Measurements from ENCODE around the gene OR52N1. TPM values are rescaled to one million over a fixed set of nuclear protein-coding genes. Genes with fewer than 3 reads are reported as not detected.

OR52N1 gene
- total RNA-seq, 4 donors from 2014 or later: not detected

DNA sequence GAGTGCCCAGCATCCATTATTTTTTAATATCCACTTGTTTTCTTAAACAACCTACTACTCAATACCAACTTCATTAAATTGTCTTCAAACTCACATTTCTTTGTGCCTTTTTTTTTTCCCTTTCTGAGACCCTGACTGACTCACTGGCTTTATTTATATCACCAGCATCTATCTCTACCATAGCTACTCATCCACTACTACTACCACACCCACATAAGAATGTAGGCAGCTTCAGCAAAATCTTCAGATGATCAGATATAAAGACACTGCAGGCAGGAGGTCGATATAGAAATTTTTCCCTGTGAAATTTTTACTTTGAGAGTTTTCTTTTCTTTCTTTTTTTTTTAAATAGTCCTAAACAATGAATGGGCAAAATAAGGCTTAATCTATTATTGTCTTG is 52.6 kb downstream of the OR52N1 start:
- intact Hi-C loops (cut with DNase I; ENCODE audit: low total_unique reads): no loop called here
- H3K4me3 ChIP-seq (ENCODE audit: low read depth, poor library complexity, severe bottlenecking): no peak overlapping the region
- WGBS, 2 donors: 50 to 59% methylated on average over 1 of the region's 1 CpG
- no peak for DNase-seq (ENCODE audit: low spot score in 2 of 2)
- TF ChIP-seq POLR2A (IDR thresholded peaks at IDR 0.05): no peak
- TF ChIP-seq, protein P1, sequence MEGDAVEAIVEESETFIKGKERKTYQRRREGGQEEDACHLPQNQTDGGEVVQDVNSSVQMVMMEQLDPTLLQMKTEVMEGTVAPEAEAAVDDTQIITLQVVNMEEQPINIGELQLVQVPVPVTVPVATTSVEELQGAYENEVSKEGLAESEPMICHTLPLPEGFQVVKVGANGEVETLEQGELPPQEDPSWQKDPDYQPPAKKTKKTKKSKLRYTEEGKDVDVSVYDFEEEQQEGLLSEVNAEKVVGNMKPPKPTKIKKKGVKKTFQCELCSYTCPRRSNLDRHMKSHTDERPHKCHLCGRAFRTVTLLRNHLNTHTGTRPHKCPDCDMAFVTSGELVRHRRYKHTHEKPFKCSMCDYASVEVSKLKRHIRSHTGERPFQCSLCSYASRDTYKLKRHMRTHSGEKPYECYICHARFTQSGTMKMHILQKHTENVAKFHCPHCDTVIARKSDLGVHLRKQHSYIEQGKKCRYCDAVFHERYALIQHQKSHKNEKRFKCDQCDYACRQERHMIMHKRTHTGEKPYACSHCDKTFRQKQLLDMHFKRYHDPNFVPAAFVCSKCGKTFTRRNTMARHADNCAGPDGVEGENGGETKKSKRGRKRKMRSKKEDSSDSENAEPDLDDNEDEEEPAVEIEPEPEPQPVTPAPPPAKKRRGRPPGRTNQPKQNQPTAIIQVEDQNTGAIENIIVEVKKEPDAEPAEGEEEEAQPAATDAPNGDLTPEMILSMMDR (IDR thresholded peaks at IDR 0.05): no peak

DNA sequence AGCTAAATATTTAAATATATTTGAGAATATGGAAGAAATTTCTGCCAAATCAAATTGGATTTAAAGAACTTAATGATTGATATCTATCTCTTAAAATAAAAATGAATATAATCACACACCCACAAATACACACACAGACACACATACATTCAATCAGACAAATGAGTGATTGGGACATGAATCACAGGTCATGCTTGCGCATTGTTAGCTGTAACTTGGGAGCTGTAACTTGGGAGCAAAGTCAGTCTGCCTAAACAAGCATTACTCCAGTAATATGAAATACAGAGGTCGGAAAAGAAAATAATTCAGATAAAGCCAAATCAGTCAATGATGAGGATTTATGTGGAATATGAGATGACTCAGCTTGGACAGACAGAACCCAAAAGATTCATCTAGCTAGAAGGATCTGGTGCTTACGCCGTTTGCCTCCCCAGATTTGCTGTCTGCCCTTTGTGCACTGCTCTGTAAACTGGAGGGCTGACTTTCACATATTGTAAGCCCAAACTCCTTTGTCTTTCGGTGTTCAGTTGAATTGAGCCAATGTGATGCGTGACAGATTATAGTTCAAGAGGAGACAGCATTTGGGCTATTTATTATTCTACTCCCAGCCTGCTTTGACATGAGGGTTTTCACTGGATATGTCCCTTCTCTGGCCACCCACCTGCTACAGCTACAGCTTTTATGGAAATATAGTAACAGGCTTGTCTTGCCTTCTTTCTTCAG is 53.2 kb downstream of the OR52N1 start:
- H3K4me3 ChIP-seq (ENCODE audit: low read depth, poor library complexity, severe bottlenecking): no peak overlapping the region
- DNase-seq (ENCODE audit: low spot score in 2 of 2): no peak
- no peak for TF ChIP-seq POLR2A (IDR thresholded peaks at IDR 0.05)
- TF ChIP-seq, protein P1 (IDR thresholded peaks at IDR 0.05): no peak
- WGBS, 2 donors: 83 to 89% methylated on average over 6 of the region's 6 CpGs
- intact Hi-C loops (cut with DNase I; ENCODE audit: low total_unique reads): no loop called here

DNA sequence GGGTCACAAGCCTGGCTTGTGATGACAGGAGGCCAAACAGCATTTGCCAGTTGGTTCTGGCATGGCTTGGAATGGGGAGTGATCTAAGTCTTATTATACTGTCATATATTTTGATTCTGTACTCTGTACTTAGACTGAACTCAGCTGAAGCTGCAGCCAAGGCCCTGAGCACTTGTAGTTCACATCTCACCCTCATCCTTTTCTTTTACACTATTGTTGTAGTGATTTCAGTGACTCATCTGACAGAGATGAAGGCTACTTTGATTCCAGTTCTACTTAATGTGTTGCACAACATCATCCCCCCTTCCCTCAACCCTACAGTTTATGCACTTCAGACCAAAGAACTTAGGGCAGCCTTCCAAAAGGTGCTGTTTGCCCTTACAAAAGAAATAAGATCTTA is 54.0 kb downstream of the OR52N1 start:
- DNase-seq (ENCODE audit: low spot score in 2 of 2): no peak
- H3K4me3 ChIP-seq (ENCODE audit: low read depth, poor library complexity, severe bottlenecking): no peak overlapping the region
- TF ChIP-seq POLR2A (IDR thresholded peaks at IDR 0.05): no peak
- TF ChIP-seq, protein P1 (IDR thresholded peaks at IDR 0.05): no peak
- intact Hi-C loops (cut with DNase I; ENCODE audit: low total_unique reads): no loop called here

Other genes with a start within 250 kb of the OR52N1 start
- gene OR52H1, start 242.7 kb downstream of the OR52N1 start, total RNA-seq: not detected
- gene OR52B6, start 210.4 kb downstream of the OR52N1 start, total RNA-seq: not detected
- 1 to 10 TPM; 1.0 to 2.7 (median 2.0) TPM for gene TRIM6, start 194.6 kb downstream of the OR52N1 start, total RNA-seq
- 10 to 100 TPM in 1 of 4 donors, 1 to 10 TPM in 3; 2.7 to 10.3 (median 6.9) TPM for gene TRIM34, start 166.3 kb downstream of the OR52N1 start, total RNA-seq
- 10 to 100 TPM in 2 of 4 donors, 1 to 10 TPM in 2; 8.3 to 16.1 (median 10.8) TPM for gene TRIM5, start 106.2 kb downstream of the OR52N1 start, total RNA-seq
- gene TRIM22, start 101.5 kb downstream of the OR52N1 start, total RNA-seq: 10 to 100 TPM in 2 of 4 donors, 1 to 10 TPM in 2; 5.9 to 12.5 (median 9.2) TPM
- under 1 TPM in 1 of 4 donors, not detected in 3; 0.29 TPM for gene OR56B1, start 54.8 kb downstream of the OR52N1 start, total RNA-seq
- gene OR52N4, start 37.0 kb downstream of the OR52N1 start, total RNA-seq: not detected
- gene OR52N5, start 7.9 kb downstream of the OR52N1 start, total RNA-seq: not detected
- gene OR52N2, start 17.7 kb upstream of the OR52N1 start, total RNA-seq: not detected
- gene OR52E6, start 50.6 kb upstream of the OR52N1 start, total RNA-seq: not detected
- gene OR52E8, start 66.4 kb upstream of the OR52N1 start, total RNA-seq: not detected
- gene OR52E4, start 89.4 kb upstream of the OR52N1 start, total RNA-seq: not detected
- gene OR52E5, start 101.9 kb upstream of the OR52N1 start, total RNA-seq: not detected
- gene OR56A3, start 151.0 kb upstream of the OR52N1 start, total RNA-seq: not detected
- under 1 TPM in 1 of 4 donors, not detected in 3; 0.84 TPM for gene OR56A5, start 177.2 kb upstream of the OR52N1 start, total RNA-seq
- under 1 TPM in 1 of 4 donors, not detected in 3; 0.57 TPM for gene OR52L1, start 195.7 kb upstream of the OR52N1 start, total RNA-seq
- under 1 TPM in 2 of 4 donors, not detected in 2; 0.08 to 0.11 TPM for gene OR56A4, start 215.7 kb upstream of the OR52N1 start, total RNA-seq
- gene OR56A1, start 239.5 kb upstream of the OR52N1 start, total RNA-seq: under 1 TPM in 3 of 4 donors, not detected in 1; 0.10 to 0.19 (median 0.12) TPM